ENCODE data around the gene ASTN2. TPM values are rescaled to one million over a fixed set of nuclear protein-coding genes. Genes with fewer than 3 reads are reported as not detected.

ASTN2 gene
- total RNA-seq, 1 experiment from 2014 or later, result 4.8 TPM

GRCh38 chr9:117180896-117181445, 233.9 kb downstream of the ASTN2 start:
- H3K79me2 ChIP-seq (ENCODE audit: insufficient read depth, low read length), result no peaks in the 10 kb centered on the region
- ATAC-seq (no peak), DNase-seq (ENCODE audit: low read depth, low spot score) (no peak)
- H3K27me3 ChIP-seq (ENCODE audit: insufficient read depth, low read length), result no peaks in the 10 kb centered on the region
- H3K4me1 ChIP-seq (ENCODE audit: control insufficient read depth in 1 of 2, insufficient read depth in 2 of 2, low read length in 2 of 2), result no peaks in the 10 kb centered on the region
- RAD21 ChIA-PET (ENCODE audit: low non-redundant PET in 1 of 2, low total read pairs in 2 of 2, uncharacterized antibody in 2 of 2, unreplicated experiment in 2 of 2), result no interaction called here
- POLR2A ChIA-PET, result no interaction called here
- no peaks in the 10 kb centered on the region for H3K36me3 ChIP-seq (ENCODE audit: control insufficient read depth in 1 of 2, insufficient read depth in 2 of 2, low read length in 2 of 2)
- TF ChIP-seq RAD21 (IDR thresholded peaks at IDR 0.05; ENCODE audit: low read depth) (no peak), FOSL1 (IDR thresholded peaks at IDR 0.05; ENCODE audit: low read depth) (no peak), TCF7L2 (IDR thresholded peaks at IDR 0.05; ENCODE audit: borderline replicate concordance, extremely low read depth, insufficient read depth, insufficient read length) (no peak), JUND (IDR thresholded peaks at IDR 0.05) (no peak), ZNF274 (IDR thresholded peaks at IDR 0.05; ENCODE audit: low read depth, low read length) (no peak), EGR1 (IDR thresholded peaks at IDR 0.05; ENCODE audit: low read depth) (no peak), CEBPB (IDR thresholded peaks at IDR 0.05; ENCODE audit: low read depth) (no peak), POLR2A (IDR thresholded peaks at IDR 0.05; ENCODE audit: borderline replicate concordance, extremely low read depth, insufficient read depth, insufficient read length) (no peak), SP1 (IDR thresholded peaks at IDR 0.05; ENCODE audit: low read depth) (no peak), ELF1 (IDR thresholded peaks at IDR 0.05; ENCODE audit: borderline replicate concordance, low read depth) (no peak)
- BruUV-seq (replicated peaks), result no TSS peak
- CTCF ChIA-PET, result no interaction called here
- no peaks in the 10 kb centered on the region for H4K20me1 ChIP-seq (ENCODE audit: insufficient read depth)
- H3K9me3 ChIP-seq (ENCODE audit: control insufficient read depth in 1 of 2, insufficient read depth in 1 of 2, low read depth in 1 of 2, low read length in 2 of 2), result peaks cover 0 to 4% of the 10 kb centered on the region in 2 experiments; a peak in 1 of 4 replicates
- no peak overlapping the region for H3K4me2 ChIP-seq (ENCODE audit: low read length)
- intact Hi-C loops (cut with micrococcal nuclease), result no loop called here
- no peak overlapping the region for H3K9ac ChIP-seq (ENCODE audit: low read length)
- H3K4me3 ChIP-seq (replicated peaks in 1 of 2; ENCODE audit: low read depth in 1 of 2, low read length in 2 of 2), result no peak overlapping the region
- H3K9me2 ChIP-seq (ENCODE audit: insufficient read depth), result no peaks in the 10 kb centered on the region
- H3K27ac ChIP-seq (ENCODE audit: low read depth, low read length), result no peak overlapping the region
- H2AFZ ChIP-seq (ENCODE audit: low read depth, low read length, poor library complexity, severe bottlenecking), result no peak overlapping the region

- no peak for ATAC-seq
- H3K9me2 ChIP-seq (ENCODE audit: insufficient read depth), result no peaks in the 10 kb centered on the region
- no peaks in the 10 kb centered on the region for H3K79me2 ChIP-seq (ENCODE audit: insufficient read depth, low read length)
- ChIA-PET POLR2A (no interaction called here), CTCF (no interaction called here), RAD21 (ENCODE audit: low non-redundant PET in 1 of 2, low total read pairs in 2 of 2, uncharacterized antibody in 2 of 2, unreplicated experiment in 2 of 2) (no interaction called here)
- H3K9ac ChIP-seq (ENCODE audit: low read length), result no peak overlapping the region
- no peaks in the 10 kb centered on the region for H3K4me1 ChIP-seq (ENCODE audit: control insufficient read depth in 1 of 2, insufficient read depth in 2 of 2, low read length in 2 of 2)
- no TSS peak for BruUV-seq (replicated peaks)
- no peak overlapping the region for H3K27ac ChIP-seq (ENCODE audit: low read depth, low read length)
- no peaks in the 10 kb centered on the region for H3K9me3 ChIP-seq (ENCODE audit: control insufficient read depth in 1 of 2, insufficient read depth in 1 of 2, low read depth in 1 of 2, low read length in 2 of 2)
- no peak for DNase-seq (ENCODE audit: low read depth, low spot score)
- H4K20me1 ChIP-seq (ENCODE audit: insufficient read depth), result no peaks in the 10 kb centered on the region
- H2AFZ ChIP-seq (ENCODE audit: low read depth, low read length, poor library complexity, severe bottlenecking), result no peak overlapping the region
- no peak overlapping the region for H3K4me2 ChIP-seq (ENCODE audit: low read length)
- H3K27me3 ChIP-seq (ENCODE audit: insufficient read depth, low read length), result no peaks in the 10 kb centered on the region
- H3K4me3 ChIP-seq (replicated peaks in 1 of 2; ENCODE audit: low read depth in 1 of 2, low read length in 2 of 2), result no peak overlapping the region
- intact Hi-C loops (cut with micrococcal nuclease), result no loop called here
- no peaks in the 10 kb centered on the region for H3K36me3 ChIP-seq (ENCODE audit: control insufficient read depth in 1 of 2, insufficient read depth in 2 of 2, low read length in 2 of 2)
- no peak for TF ChIP-seq ZFX (IDR thresholded peaks at IDR 0.05)
- no peak for TF ChIP-seq YY1 (IDR thresholded peaks at IDR 0.05; ENCODE audit: extremely low read depth, insufficient replicate concordance, low read depth, low read length)
- no peak for TF ChIP-seq POLR2AphosphoS5 (IDR thresholded peaks at IDR 0.05; ENCODE audit: low read depth, low read length)
- TF ChIP-seq, protein P1, sequence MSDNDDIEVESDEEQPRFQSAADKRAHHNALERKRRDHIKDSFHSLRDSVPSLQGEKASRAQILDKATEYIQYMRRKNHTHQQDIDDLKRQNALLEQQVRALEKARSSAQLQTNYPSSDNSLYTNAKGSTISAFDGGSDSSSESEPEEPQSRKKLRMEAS (IDR thresholded peaks at IDR 0.05), result no peak
- TF ChIP-seq RAD21 (IDR thresholded peaks at IDR 0.05; ENCODE audit: low read depth), result no peak
- TF ChIP-seq FOSL1 (IDR thresholded peaks at IDR 0.05; ENCODE audit: low read depth), result no peak
- no peak for TF ChIP-seq ZBTB33 (IDR thresholded peaks at IDR 0.05; ENCODE audit: extremely low read depth, insufficient replicate concordance, low read length)
- no peak for TF ChIP-seq SP1 (IDR thresholded peaks at IDR 0.05; ENCODE audit: low read depth)
- no peak for TF ChIP-seq SIN3A (IDR thresholded peaks at IDR 0.05; ENCODE audit: low read depth)
- no peak for TF ChIP-seq CEBPB (IDR thresholded peaks at IDR 0.05; ENCODE audit: low read depth)
- no peak for TF ChIP-seq EZH2phosphoT487 (IDR thresholded peaks at IDR 0.05; ENCODE audit: borderline replicate concordance)
- no peak for TF ChIP-seq ELF1 (IDR thresholded peaks at IDR 0.05; ENCODE audit: borderline replicate concordance, low read depth)
- TF ChIP-seq TCF7L2 (IDR thresholded peaks at IDR 0.05; ENCODE audit: borderline replicate concordance, extremely low read depth, insufficient read depth, insufficient read length), result no peak
- TF ChIP-seq SRF (IDR thresholded peaks at IDR 0.05; ENCODE audit: low read depth), result no peak
- TF ChIP-seq JUND (IDR thresholded peaks at IDR 0.05), result no peak
- TF ChIP-seq EZH2 (IDR thresholded peaks at IDR 0.05), result no peak
- no peak for TF ChIP-seq EGR1 (IDR thresholded peaks at IDR 0.05; ENCODE audit: low read depth)
Measured at GRCh38 chr9:117178596-117179375, 236.1 kb downstream of the ASTN2 start.
